MM.1S (cell line): Measurements from ENCODE around the gene MFSD6.

Experiments
- DNase-seq: peaks from one replicate; pipeline ENCODE4 v3.0.0-alpha.2; 2015
- H2AFZ ChIP-seq: fragments of 300-600 bp; sonication (generic); 2 replicates; pipeline ENCODE4 v1.6.0; 2016; ENCODE audit warnings: antibody characterized with exemption, low read length
- H3F3A ChIP-seq: fragments of 300-600 bp; sonication (generic); 2 replicates; pipeline ENCODE4 v1.6.1; 2016; ENCODE audit warnings: mild to moderate bottlenecking, antibody characterized with exemption, low read length, moderate library complexity, mixed read lengths; ENCODE audit not compliant: insufficient read depth
- H3K27ac ChIP-seq: fragments of 300-600 bp; sonication (generic); 2 replicates; pipeline ENCODE4 v1.5.1; 2016; ENCODE audit warnings: mild to moderate bottlenecking, low read length
- H3K27me3 ChIP-seq: fragments of 300-600 bp; sonication (generic); replicated peaks from 2 replicates; pipeline ENCODE4 v1.6.0; 2016; ENCODE audit warnings: low read length; ENCODE audit not compliant: insufficient read depth
- H3K36me3 ChIP-seq: fragments of 300-600 bp; sonication (generic); replicated peaks from 2 replicates; pipeline ENCODE4 v1.6.1; 2016; ENCODE audit warnings: mild to moderate bottlenecking, low read length, mixed read lengths; ENCODE audit not compliant: insufficient read depth
- H3K4me1 ChIP-seq: fragments of 300-600 bp; sonication (generic); 2 replicates; pipeline ENCODE4 v1.6.1; 2016; ENCODE audit warnings: low read length, mixed read lengths
- H3K4me2 ChIP-seq: fragments of 300-600 bp; sonication (generic); 2 replicates; pipeline ENCODE4 v1.6.0; 2016; ENCODE audit warnings: low read depth, low read length
- H3K4me3 ChIP-seq: fragments of 300-600 bp; sonication (generic); 2 replicates; pipeline ENCODE4 v1.5.1; 2016; ENCODE audit warnings: low read length, mixed read lengths
- H3K79me2 ChIP-seq: fragments of 300-600 bp; sonication (generic); 2 replicates; pipeline ENCODE4 v1.6.1; 2016; ENCODE audit warnings: mixed run types, low read length, mixed read lengths
- H3K9ac ChIP-seq: fragments of 300-600 bp; sonication (generic); 2 replicates; pipeline ENCODE4 v1.6.1; 2016; ENCODE audit warnings: low read length, mixed read lengths
- H3K9me2 ChIP-seq: fragments of 300-600 bp; sonication (generic); replicated peaks from 2 replicates; pipeline ENCODE4 v1.6.1; 2016; ENCODE audit warnings: mild to moderate bottlenecking, low read length, mixed read lengths; ENCODE audit not compliant: insufficient read depth
- H3K9me3 ChIP-seq: fragments of 300-600 bp; sonication (generic); replicated peaks from 2 replicates; pipeline ENCODE4 v1.6.1; 2016; ENCODE audit warnings: mild to moderate bottlenecking, low read length, mixed read lengths; ENCODE audit not compliant: insufficient read depth
- H4K20me1 ChIP-seq: fragments of 300-600 bp; sonication (generic); 2 replicates; pipeline ENCODE4 v1.6.1; 2016; ENCODE audit warnings: mild to moderate bottlenecking, low read length, moderate library complexity, mixed read lengths; ENCODE audit not compliant: insufficient read depth
- EZH2 ChIP-seq: fragments of 300-600 bp; sonication (generic); optimal IDR thresholded peaks from 2 replicates; pipeline ENCODE3; 2017; ENCODE audit warnings: low read depth, mild to moderate bottlenecking, antibody characterized with exemption, low read length, mixed read lengths
- EZH2phosphoT487 ChIP-seq: fragments of 300-600 bp; sonication (generic); IDR thresholded peaks from 2 replicates; pipeline ENCODE4 v1.6.1; 2018; ENCODE audit warnings: antibody characterized with exemption, low read length
- TF ChIP-seq, protein P1 (sequence below): fragments of 300-600 bp; sonication (generic); IDR thresholded peaks from 2 replicates; pipeline ENCODE4 v1.5.1; 2016; ENCODE audit warnings: antibody characterized with exemption, low read length, mixed read lengths

The MFSD6 gene

GRCh38 chr2:190360965-190361364 lies 47.2 kb upstream of the MFSD6 start:
- Histone ChIP-seq H3K27ac (no peak overlapping the region), H3K9me3 (no peaks in the 10 kb centered on the region), H3K27me3 (no peaks in the 10 kb centered on the region), H3K36me3 (no peaks in the 10 kb centered on the region), H3F3A (peaks cover 6% of the 10 kb centered on the region), H3K9me2 (no peaks in the 10 kb centered on the region), H3K4me3 (no peak overlapping the region), H4K20me1 (no peaks in the 10 kb centered on the region), H3K4me1 (no peaks in the 10 kb centered on the region), H2AFZ (no peak overlapping the region), H3K4me2 (no peak overlapping the region), H3K9ac (no peak overlapping the region), H3K79me2 (no peaks in the 10 kb centered on the region)
- DNase-seq, result no peak
- TF ChIP-seq EZH2 (no peak), EZH2phosphoT487 (no peak)
- TF ChIP-seq, protein P1, sequence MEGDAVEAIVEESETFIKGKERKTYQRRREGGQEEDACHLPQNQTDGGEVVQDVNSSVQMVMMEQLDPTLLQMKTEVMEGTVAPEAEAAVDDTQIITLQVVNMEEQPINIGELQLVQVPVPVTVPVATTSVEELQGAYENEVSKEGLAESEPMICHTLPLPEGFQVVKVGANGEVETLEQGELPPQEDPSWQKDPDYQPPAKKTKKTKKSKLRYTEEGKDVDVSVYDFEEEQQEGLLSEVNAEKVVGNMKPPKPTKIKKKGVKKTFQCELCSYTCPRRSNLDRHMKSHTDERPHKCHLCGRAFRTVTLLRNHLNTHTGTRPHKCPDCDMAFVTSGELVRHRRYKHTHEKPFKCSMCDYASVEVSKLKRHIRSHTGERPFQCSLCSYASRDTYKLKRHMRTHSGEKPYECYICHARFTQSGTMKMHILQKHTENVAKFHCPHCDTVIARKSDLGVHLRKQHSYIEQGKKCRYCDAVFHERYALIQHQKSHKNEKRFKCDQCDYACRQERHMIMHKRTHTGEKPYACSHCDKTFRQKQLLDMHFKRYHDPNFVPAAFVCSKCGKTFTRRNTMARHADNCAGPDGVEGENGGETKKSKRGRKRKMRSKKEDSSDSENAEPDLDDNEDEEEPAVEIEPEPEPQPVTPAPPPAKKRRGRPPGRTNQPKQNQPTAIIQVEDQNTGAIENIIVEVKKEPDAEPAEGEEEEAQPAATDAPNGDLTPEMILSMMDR, result no peak

DNA sequence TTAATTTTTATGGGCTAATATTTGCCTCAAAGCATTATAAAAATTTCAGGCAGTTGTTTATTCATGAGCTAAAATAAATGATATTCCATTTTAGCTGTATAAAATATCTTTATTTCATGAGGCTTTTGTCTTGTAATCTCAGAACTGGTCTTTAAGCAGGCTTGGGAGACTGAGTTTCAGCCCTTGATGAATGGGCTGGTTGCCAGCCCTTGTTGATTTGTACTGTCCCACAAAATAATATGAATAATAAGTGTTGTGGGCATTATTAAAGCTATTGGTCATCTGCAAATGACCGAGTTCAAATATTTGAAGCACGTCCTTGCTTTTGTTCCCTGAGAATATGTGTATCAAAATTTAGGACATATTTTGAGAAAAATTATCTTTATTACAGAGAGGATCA lies 46.6 kb upstream of the MFSD6 start:
- no peaks in the 10 kb centered on the region for H3K27me3 ChIP-seq
- H3K4me3 ChIP-seq, result no peak overlapping the region
- peaks cover 6% of the 10 kb centered on the region for H3F3A ChIP-seq
- no peaks in the 10 kb centered on the region for H3K36me3 ChIP-seq
- no peaks in the 10 kb centered on the region for H3K79me2 ChIP-seq
- no peak overlapping the region for H2AFZ ChIP-seq
- no peaks in the 10 kb centered on the region for H3K9me2 ChIP-seq
- DNase-seq, result no peak
- TF ChIP-seq EZH2phosphoT487 (no peak), EZH2 (no peak)
- TF ChIP-seq, protein P1, result no peak
- no peak overlapping the region for H3K27ac ChIP-seq
- H3K4me1 ChIP-seq, result no peaks in the 10 kb centered on the region
- H3K9ac ChIP-seq, result no peak overlapping the region
- no peaks in the 10 kb centered on the region for H4K20me1 ChIP-seq
- no peak overlapping the region for H3K4me2 ChIP-seq
- H3K9me3 ChIP-seq, result no peaks in the 10 kb centered on the region

DNA sequence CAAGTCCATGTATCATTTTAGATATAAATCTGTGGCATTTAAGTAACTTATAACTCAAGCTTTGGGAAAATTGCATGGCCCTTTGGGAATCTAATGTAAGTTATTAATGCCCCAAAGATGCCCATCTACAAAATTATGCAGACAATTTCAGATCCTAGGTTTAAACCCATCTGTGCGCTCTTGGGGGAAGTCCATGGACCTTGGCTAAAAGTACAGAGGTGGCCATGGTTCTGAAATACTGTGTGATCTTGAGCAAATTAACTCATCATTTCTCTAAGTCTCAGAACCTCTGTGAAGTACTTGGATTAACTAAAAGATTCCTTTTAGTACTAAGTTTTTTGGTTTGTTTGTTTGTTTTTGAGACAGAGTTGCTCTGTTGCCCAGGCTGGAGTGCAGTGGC lies 45.3 kb upstream of the MFSD6 start:
- TF ChIP-seq, protein P1, result no peak
- no peak for TF ChIP-seq EZH2phosphoT487
- no peak for TF ChIP-seq EZH2
- Histone ChIP-seq H3K9me3 (no peaks in the 10 kb centered on the region), H3K4me3 (no peak overlapping the region), H3K4me1 (no peaks in the 10 kb centered on the region), H3K9ac (no peak overlapping the region), H2AFZ (no peak overlapping the region), H3K27me3 (no peaks in the 10 kb centered on the region), H3K36me3 (no peaks in the 10 kb centered on the region), H3K27ac (no peak overlapping the region), H3K4me2 (no peak overlapping the region), H4K20me1 (no peaks in the 10 kb centered on the region), H3K79me2 (no peaks in the 10 kb centered on the region), H3K9me2 (no peaks in the 10 kb centered on the region), H3F3A (peaks cover 6% of the 10 kb centered on the region)
- no peak for DNase-seq
